OCI-LY1 (cell line): ENCODE measurements around the gene PCDHGB6.

Source experiments
- CTCF ChIP-seq: fragments of 200-600 bp; sonication (generic), shearing (Covaris generic); IDR thresholded peaks from 2 replicates; pipeline ENCODE4 v1.5.1; 2017; ENCODE audit warnings: mild to moderate bottlenecking, antibody characterized with exemption, low read length, moderate library complexity, mixed read lengths
- EZH2 ChIP-seq: fragments of 200-600 bp; sonication (generic), shearing (Covaris generic); IDR thresholded peaks from 2 replicates; pipeline ENCODE4 v1.8.0; 2017; ENCODE audit warnings: borderline replicate concordance, mixed run types, mild to moderate bottlenecking, antibody characterized with exemption, low read length, moderate library complexity, mixed read lengths

GRCh38 chr5:141383345-141383744, 24.5 kb upstream of the PCDHGB6 start:
- TF ChIP-seq CTCF (no peak), EZH2 (no peak)
